BJ (cell line): ENCODE data around the gene DBNL. TPM values are rescaled to one million over a fixed set of nuclear protein-coding genes. Genes with fewer than 3 reads are reported as not detected.

Experiments
- CTCF ChIA-PET: fragments of 350-600 bp; formaldehyde crosslinking; extraction: SDS; loops from one replicate; lab custom pipeline; 2021; ENCODE audit warnings: antibody characterized with exemption, inconsistent platforms; lab: Yijun Ruan, JAX
- POLR2A ChIA-PET: fragments of 300-600 bp; sonication (Branson Sonifier 250); formaldehyde crosslinking; extraction: SDS; loops from one replicate; lab custom pipeline; 2021; ENCODE audit warnings: antibody characterized with exemption; lab: Charles Lee
- DNase-seq: peaks from one replicate; pipeline ENCODE4 v3.0.0-alpha.2; 2011; ENCODE audit warnings: low read depth
- H3K27me3 ChIP-seq: 2 replicates; pipeline ENCODE4 v1.6.0; 2011; ENCODE audit warnings: low read length; ENCODE audit not compliant: control insufficient read depth, insufficient read depth
- H3K36me3 ChIP-seq: 2 replicates; pipeline ENCODE4 v1.5.1; 2011; ENCODE audit warnings: low read length; ENCODE audit not compliant: control insufficient read depth, insufficient read depth
- H3K4me3 ChIP-seq: 2 replicates; pipeline ENCODE4 v1.5.1; 2011; ENCODE audit warnings: low read depth, mild to moderate bottlenecking, control low read depth, low read length
- polyA plus RNA-seq: library from polyadenylated mRNA; depleted of rRNA; stranded (reverse); fragments of >200 nt; gene quantifications from 2 replicates; pipeline ENCODE4 v1.2.3, GENCODE V29; 2011
- TF ChIP-seq, protein P1 (sequence below): IDR thresholded peaks from 2 replicates; pipeline ENCODE4 v1.5.1; 2011; ENCODE audit warnings: low read depth, mild to moderate bottlenecking, control low read depth, inconsistent platforms, low read length, moderate library complexity; ENCODE audit not compliant: insufficient read depth

DBNL gene
- polyA plus RNA-seq, 1 experiment = 140 TPM

DNA sequence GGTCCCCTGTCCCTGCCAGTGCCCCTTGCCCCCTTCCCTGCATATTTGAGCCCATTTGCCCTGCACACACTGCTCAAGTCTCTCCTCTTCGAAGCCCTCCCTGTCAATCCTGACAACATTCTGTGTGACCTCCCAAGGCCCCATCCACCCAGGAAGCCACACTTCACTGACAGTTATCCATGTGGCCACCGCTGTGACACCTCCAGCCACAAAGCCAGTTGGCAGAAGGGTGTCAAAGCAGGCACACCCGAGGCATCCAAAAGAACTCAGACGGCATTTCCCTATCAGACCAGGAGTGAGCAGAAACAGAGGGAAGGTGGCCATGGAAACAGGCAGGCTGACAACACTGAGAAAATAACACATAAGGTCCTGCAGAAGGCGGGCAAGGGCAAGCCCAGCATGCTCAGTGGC lies 33.2 kb downstream of the DBNL start:
- CTCF ChIA-PET = interaction anchor here (1.2 kb wide), 1 partner anchor 118 kb away, joined by 4 read pairs; no protein-coding TSS in a partner anchor
- POLR2A ChIA-PET = no interaction called here
- TF ChIP-seq, protein P1, sequence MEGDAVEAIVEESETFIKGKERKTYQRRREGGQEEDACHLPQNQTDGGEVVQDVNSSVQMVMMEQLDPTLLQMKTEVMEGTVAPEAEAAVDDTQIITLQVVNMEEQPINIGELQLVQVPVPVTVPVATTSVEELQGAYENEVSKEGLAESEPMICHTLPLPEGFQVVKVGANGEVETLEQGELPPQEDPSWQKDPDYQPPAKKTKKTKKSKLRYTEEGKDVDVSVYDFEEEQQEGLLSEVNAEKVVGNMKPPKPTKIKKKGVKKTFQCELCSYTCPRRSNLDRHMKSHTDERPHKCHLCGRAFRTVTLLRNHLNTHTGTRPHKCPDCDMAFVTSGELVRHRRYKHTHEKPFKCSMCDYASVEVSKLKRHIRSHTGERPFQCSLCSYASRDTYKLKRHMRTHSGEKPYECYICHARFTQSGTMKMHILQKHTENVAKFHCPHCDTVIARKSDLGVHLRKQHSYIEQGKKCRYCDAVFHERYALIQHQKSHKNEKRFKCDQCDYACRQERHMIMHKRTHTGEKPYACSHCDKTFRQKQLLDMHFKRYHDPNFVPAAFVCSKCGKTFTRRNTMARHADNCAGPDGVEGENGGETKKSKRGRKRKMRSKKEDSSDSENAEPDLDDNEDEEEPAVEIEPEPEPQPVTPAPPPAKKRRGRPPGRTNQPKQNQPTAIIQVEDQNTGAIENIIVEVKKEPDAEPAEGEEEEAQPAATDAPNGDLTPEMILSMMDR = no peak
- Histone ChIP-seq H3K27me3 (no peaks in the 10 kb centered on the region), H3K4me3 (no peak overlapping the region), H3K36me3 (peaks cover 51% of the 10 kb centered on the region)
- no peak for DNase-seq

DNA sequence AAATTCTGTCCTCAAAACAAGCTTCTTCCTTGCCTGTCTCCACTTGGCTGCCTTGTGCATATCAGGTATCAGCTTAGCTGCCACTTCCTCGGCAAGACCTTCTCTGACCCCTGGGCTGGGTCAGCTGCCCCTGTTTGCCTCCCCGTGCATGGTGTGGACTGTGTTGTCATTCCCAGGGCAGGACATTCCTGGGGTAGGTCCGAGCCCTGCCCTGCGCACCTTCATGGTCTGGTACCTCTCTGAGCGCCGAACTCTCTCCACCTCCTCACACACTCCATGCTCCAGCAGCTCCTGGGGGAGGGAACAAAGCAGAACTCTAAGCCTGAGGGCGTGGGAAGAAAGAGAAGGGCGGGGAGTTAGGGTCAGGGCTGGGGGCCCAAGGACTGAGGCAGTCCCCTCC lies 34.0 kb downstream of the DBNL start:
- Histone ChIP-seq H3K36me3 (peaks cover 49% of the 10 kb centered on the region), H3K27me3 (no peaks in the 10 kb centered on the region), H3K4me3 (no peak overlapping the region)
- no peak for DNase-seq
- CTCF ChIA-PET = interaction anchor here (0.7 to 1.2 kb wide), 3 partner anchors 10 to 118 kb away, joined by 3 to 4 read pairs (median 3); no protein-coding TSS in a partner anchor
- TF ChIP-seq, protein P1 = no peak
- POLR2A ChIA-PET = no interaction called here

DNA sequence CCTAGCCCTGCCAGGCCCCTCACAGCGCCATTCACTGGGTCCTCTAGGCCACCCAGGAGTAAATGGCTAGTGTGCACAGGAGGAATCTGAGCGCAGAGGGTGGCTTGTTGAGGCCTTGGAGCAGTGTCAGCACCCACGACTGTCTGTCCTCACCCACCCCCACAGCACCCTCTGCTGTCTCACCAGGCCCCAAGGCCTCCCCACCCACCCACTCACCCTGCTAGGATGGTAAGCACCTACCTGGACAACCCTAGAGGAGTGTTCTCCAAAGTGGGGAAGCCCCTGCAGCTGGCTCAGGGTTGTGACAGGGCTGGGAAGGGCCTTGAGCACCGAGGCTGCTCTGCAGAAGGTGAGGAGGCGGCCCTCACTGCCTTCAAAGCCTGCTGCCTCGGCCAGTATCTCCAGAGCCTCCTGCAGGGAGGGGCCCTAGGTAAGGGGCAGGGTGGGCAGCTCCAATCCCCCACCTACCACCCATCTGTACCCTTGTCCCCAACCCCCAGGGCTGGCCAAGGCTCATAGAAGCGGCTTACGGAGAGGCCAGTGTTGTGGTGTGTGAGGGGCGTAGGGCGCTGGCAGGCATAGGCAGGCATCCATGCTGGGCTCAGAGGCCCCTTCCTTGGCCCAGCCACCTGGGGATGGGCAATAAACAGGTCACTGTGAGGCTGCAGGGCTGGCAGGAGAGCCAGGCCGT lies 35.0 kb downstream of the DBNL start:
- Histone ChIP-seq H3K4me3 (no peak overlapping the region), H3K36me3 (peaks cover 39% of the 10 kb centered on the region), H3K27me3 (no peaks in the 10 kb centered on the region)
- POLR2A ChIA-PET = no interaction called here
- CTCF ChIA-PET = no interaction called here
- DNase-seq = no peak
- TF ChIP-seq, protein P1 = no peak

DNA sequence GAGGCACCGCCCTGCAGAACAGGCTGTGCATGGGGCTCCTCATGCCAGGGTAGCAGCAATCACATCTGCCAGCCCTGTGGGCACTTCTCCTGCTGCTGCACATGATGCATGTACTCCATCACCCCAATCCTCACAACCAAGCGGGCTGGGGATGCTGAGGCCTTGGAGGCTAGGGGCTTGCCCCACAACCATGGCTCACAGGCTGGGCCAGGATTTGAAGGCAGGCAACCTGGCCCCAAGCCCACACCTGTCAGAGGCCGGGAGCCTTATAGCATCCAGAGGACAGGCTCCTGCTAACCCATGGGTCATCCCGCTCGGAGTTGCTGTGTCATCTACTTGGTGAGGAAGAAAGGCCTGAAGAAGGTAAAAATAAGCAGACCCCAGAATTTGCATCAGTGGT lies 35.6 kb downstream of the DBNL start:
- ChIA-PET POLR2A (interaction anchor here (0.6 kb wide), 1 partner anchor 9 kb away, joined by 3 read pairs; no protein-coding TSS in a partner anchor), CTCF (interaction anchor here (1.3 to 2.3 kb wide), 2 partner anchors 8 to 44 kb away, joined by 5 to 18 read pairs; partner anchors contain the start of gene POLD2)
- no peak for DNase-seq
- no peak overlapping the region for H3K4me3 ChIP-seq
- H3K27me3 ChIP-seq = no peaks in the 10 kb centered on the region
- TF ChIP-seq, protein P1 = no peak
- H3K36me3 ChIP-seq = peaks cover 39% of the 10 kb centered on the region

DNA sequence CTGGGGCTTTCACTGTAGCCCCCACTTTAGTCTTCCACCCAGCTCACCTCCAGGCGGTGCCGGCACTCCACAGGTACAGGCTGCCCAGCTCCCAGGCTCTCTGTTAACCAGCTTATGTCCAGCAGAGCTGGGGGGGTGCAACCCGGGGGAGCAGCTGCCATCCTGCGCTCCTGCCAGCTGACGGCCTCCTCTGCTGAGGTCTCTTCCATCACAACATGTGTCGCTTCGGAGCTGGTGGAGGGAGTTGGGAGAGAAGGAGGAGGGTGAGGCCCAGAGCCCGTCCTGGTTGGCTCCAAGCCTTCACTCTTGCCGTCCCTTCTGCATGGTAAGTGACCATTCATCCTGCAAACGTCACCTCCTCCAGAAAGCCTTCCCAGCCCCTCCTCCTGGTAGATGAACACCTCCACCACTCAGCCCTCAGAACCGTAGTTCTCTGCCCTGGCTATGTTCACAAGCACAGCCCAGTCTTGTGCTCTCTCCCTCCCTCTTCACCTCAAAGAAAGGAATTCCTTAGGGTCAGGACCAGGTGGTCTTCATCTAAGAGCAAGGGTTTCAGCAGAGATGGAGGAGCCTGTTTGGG lies 36.3 kb downstream of the DBNL start:
- Histone ChIP-seq H3K4me3 (no peak overlapping the region), H3K36me3 (peaks cover 39% of the 10 kb centered on the region), H3K27me3 (no peaks in the 10 kb centered on the region)
- ChIA-PET POLR2A (interaction anchor here (0.6 kb wide), 1 partner anchor 9 kb away, joined by 3 read pairs; no protein-coding TSS in a partner anchor), CTCF (interaction anchor here (0.8 to 2.3 kb wide), 3 partner anchors 9 to 43 kb away, joined by 3 to 18 read pairs (median 5); partner anchors contain the start of gene POLD2)
- DNase-seq = no peak
- TF ChIP-seq, protein P1 = no peak
